HG03196 (cell line): Measurements from ENCODE around the gene MRPL50.

Experiments used
- ATAC-seq: cut with Tn5 transposase; IDR thresholded peaks from one replicate; pipeline ENCODE4 v1.9.1; 2021; ENCODE audit not compliant: unreplicated experiment

Gene MRPL50

GRCh38 chr9:101380295-101380694, 18.1 kb downstream of the MRPL50 start:
- no peak for ATAC-seq

- no peak for ATAC-seq
Measured at GRCh38 chr9:101376111-101376848, 22.1 kb downstream of the MRPL50 start.

- no peak for ATAC-seq
Measured at GRCh38 chr9:101375546-101375945, 22.9 kb downstream of the MRPL50 start.

GRCh38 chr9:101372327-101373118, 25.9 kb downstream of the MRPL50 start:
- ATAC-seq, result no peak

GRCh38 chr9:101371813-101372212, 26.6 kb downstream of the MRPL50 start:
- no peak for ATAC-seq

GRCh38 chr9:101369884-101370531, 28.4 kb downstream of the MRPL50 start:
- no peak for ATAC-seq

GRCh38 chr9:101369286-101369685, 29.1 kb downstream of the MRPL50 start:
- ATAC-seq, result no peak

- no peak for ATAC-seq
Measured at GRCh38 chr9:101367323-101367722, 31.1 kb downstream of the MRPL50 start.

GRCh38 chr9:101366038-101366756, 32.2 kb downstream of the MRPL50 start:
- ATAC-seq, result no peak

- no peak for ATAC-seq
Measured at GRCh38 chr9:101365181-101365580, 33.2 kb downstream of the MRPL50 start.

- ATAC-seq, result no peak
Measured at GRCh38 chr9:101362450-101362849, 36.0 kb downstream of the MRPL50 start.

- ATAC-seq, result no peak
Measured at GRCh38 chr9:101360647-101361046, 37.8 kb downstream of the MRPL50 start.

- ATAC-seq, result no peak
Measured at GRCh38 chr9:101359679-101360078, 38.7 kb downstream of the MRPL50 start.

- no peak for ATAC-seq
Measured at GRCh38 chr9:101356619-101357018, 41.8 kb downstream of the MRPL50 start.

GRCh38 chr9:101354765-101355708, 43.4 kb downstream of the MRPL50 start:
- no peak for ATAC-seq

- ATAC-seq, result no peak
Measured at GRCh38 chr9:101354143-101354764, 44.2 kb downstream of the MRPL50 start.

- ATAC-seq, result no peak
Measured at GRCh38 chr9:101353683-101354082, 44.7 kb downstream of the MRPL50 start.

GRCh38 chr9:101352892-101353463, 45.4 kb downstream of the MRPL50 start:
- no peak for ATAC-seq

- ATAC-seq, result no peak
Measured at GRCh38 chr9:101350285-101350684, 48.1 kb downstream of the MRPL50 start.
